NCI-H2081 treated with DMSO at 0.1 percent for 48 hours (cell line): Measurements from ENCODE around the gene GRB10.

Experiments
- DNase-seq: peaks from one replicate; lab custom pipeline; 2025; lab: John Stamatoyannopoulos, UW

GRB10 gene

DNA sequence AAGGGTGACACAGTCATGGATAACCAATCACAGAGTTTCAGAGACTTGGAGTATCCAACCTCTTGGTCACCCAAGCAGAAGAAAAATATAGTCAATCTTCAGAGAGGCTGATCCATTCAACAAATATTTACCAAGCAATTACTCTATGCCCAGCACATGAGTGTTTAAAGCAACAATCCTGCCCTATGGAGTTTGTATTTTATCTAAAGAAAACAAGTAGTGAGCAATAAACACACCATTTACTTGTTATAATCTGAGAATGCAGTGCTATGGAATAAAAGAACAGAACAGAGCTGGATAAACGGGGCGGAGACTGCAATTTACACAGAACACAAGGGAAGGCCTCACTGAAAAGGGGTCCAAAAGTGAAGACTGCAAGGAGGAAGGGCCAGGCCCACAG is 63.8 kb downstream of the GRB10 start:
- no peak for DNase-seq

DNA sequence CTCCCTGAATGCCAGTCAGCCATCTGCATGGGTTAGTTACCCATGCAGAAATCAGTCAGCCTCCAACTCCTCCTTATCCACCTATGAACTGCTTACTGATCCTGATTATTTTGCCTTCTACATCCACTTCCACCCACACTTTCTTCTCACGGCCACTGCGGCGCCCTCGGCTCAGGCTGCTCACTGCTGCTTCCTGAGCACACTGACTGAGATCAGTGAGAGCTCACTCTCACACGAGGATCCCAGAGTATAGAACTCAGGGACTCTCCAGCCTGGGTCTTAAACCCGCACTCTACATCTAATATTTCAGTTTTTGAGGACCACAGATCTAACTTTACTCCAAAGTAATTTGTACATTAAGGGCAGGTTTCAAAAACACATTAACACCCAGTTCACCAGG is 64.4 kb downstream of the GRB10 start:
- no peak for DNase-seq

DNA sequence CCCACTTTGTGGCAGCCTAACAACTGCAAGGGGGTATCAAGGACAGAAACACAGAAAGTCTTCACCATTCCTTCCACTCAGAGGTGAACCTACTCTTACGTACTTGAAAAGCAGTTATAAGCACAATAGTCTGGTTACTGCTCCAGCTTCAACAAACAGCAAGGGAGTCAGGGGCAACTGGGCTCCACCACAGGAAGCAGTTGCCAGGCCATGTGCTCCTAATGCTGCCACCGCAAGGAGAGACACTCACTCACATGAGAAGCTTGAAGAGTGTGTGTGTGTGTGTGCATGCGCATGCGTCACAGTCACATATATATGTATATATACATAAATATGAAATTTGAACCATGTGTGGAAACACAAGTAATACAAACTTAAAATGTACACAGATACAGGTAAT is 65.5 kb downstream of the GRB10 start:
- DNase-seq: no peak

DNA sequence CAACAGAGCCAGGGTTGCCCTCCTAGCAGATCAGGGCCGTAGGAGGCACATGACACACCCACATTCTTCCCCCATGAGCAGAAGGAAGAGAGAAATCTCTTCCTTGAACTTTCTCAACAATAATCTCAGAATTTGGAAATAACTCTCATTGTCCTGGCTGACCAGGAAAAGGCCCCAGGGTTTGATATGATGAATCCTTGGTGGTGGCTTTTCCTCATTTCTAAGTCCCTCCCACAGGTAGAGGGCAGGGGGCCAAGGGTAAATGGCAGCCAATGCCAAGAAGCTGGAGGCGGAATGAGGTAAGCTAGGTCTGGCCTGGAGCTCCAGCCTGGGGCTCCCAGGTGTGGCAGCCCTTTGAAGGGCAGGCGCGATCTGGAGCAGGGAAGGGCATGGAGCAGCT is 67.8 kb downstream of the GRB10 start:
- no peak for DNase-seq

DNA sequence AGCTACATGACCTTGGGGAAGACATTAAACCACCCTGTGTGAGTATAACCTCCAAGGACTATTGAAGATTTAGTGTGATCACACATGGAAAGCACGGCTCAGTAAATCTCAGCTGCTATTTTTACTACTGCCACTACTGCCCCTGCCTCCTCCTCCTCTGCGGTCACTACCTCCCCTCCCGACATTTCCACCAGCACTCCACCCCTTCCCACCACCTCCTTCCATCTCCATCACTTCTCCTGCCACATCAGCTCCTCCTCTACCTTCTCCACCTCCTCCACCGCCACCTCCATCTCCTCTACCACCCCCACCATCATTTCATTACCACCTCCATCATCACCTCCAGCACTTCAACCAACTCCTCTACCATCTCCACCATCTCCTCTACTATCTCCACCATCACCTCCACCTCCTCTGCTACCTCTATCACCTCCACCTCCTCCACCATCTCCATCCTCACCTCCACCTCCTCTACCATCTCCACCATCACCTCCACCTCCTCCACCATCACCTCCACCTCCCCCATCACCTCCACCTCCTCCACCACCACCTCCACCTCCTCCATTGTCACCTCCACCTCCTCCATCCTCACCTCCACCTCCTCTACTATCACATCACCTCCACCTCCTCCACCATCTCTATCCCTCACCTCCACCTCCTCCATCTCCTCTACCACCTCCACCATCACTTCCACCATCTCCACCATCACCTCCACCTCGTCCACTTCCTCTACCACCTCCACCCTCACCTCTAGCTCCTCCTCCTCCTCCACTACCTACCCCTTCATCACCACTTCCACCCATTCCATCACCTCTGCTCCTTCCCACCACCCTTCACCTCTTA is 69.4 kb downstream of the GRB10 start:
- DNase-seq: no peak

DNA sequence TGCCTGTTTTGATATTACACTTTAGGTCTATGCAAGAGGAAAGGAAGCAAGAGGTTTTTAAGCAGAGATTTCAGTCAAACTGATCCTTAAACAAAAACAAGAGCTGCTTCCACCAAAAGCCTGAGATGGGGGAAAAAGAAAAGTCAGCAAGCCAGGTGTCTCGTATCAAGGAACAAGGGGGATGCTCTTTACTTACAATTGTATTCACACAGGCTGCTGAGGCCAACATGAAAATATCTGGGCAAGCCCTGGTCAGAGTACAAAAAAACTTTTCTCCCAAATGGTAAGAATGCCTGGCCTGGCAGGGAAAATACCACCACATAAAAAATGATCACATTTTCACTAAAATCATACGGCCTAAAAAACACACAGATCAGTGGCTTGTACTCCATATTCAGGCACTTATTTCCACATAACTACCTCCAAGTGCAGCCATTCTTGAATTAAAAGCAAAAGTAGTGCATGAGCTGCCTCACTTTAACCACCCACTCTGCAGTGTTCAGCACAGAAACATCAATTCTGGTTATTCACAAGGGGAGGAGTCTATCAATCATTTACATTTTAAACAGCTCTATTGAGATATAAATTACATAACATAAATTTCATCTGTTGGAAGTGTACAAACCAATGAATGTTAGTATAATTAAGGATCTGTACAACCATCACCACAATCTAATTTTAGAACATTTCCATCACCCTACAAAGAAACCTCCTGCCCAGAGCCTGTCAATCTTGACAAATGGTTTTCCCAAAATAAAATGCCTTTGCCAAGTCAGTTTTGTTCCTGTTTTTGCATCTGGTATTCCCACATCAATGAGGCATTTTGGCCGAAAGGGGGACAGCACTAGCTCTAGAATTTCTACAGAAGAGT is 70.2 kb downstream of the GRB10 start:
- DNase-seq: no peak

DNA sequence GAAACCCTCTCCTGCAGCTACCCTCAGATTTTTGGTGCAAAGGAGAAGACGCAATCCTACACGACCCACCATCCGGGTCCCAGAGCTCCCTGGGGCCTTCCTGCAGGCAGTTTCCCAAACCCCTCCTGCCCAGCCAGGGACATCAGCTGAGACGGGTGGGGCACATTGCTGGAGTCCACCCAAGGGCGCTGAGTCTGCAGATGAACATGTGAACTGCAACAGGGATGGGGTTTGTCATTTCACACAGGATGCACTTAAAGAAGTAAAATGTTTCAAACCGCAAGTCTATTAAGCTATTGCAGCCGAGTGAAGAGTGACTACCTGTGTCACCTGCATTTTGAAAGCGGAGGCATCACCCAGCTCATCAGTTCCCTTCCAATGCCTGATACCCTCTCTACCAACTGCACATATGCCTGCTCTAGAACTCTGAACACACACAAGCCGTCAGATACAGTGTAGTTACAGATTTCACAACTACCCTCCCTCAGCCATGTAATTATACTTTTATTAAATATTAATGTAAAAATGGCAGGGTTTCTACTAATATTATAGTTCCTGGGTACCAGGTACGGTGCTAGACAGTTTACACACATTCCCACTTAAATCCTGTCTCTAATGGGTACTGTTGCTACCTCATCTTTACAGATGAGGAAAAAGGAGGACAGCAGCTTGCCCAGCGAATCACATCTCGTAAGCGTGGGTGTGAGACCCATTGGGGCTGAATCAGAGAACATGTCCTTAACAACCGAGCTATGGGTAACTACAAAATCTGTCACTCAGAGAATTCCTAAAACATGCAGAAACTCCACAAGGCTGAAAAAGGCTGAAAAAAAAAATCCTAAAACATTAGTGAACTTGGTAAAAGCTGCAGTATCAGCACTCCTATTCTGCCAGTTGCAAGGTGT is 71.2 kb downstream of the GRB10 start:
- DNase-seq: no peak

DNA sequence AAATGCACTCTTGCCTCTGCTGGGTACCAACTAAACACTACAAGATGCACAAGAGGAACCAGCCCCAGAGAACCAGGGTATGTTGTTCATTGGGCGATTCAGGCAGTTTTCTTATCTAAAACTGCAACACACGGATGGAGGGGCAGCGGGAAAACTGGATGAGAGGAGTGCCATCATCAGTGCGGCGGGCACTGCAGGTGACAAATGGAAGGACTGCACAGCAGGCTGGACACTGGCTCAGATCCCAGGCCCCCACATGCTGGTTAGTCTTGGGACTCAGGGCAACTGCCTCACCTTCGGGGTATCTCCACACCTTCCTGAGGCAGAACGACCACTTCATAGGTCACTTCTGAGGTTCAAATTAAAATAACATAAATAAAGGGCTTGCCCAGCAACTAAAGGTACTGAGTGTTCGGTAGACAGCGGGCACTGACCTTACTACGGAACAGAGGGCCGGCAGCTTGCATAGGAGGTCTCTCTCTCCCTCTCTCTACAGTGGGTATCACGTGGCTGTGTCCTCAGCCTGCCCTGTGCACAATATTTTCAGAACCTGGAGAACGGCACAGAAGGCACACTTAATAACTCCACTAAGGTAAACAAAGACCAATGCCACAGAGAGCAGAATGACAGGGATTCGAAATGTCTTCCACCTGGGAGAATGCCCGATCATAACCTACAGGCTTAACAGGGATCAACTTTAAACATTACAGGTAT is 72.1 kb downstream of the GRB10 start:
- no peak for DNase-seq

DNA sequence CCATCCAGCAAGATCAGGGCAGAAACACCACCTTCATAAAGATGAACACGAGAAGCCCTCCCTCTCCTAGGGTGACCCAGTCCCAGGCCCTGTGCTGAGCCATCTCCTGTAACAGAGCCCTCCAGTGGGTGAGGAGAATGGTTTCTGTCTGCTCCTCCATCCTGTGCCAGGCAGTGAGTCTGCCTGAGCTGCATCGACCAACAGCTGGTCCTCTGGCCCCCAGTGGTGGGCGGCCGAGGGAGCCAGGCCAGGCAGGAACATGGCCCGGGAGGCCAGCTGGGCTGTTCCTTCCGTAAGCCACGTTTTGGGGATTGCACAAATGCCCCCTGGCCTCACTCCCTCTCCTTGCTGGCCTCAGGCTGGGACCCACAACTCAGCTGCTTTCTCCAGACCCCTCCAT is 73.5 kb downstream of the GRB10 start:
- DNase-seq: no peak

DNA sequence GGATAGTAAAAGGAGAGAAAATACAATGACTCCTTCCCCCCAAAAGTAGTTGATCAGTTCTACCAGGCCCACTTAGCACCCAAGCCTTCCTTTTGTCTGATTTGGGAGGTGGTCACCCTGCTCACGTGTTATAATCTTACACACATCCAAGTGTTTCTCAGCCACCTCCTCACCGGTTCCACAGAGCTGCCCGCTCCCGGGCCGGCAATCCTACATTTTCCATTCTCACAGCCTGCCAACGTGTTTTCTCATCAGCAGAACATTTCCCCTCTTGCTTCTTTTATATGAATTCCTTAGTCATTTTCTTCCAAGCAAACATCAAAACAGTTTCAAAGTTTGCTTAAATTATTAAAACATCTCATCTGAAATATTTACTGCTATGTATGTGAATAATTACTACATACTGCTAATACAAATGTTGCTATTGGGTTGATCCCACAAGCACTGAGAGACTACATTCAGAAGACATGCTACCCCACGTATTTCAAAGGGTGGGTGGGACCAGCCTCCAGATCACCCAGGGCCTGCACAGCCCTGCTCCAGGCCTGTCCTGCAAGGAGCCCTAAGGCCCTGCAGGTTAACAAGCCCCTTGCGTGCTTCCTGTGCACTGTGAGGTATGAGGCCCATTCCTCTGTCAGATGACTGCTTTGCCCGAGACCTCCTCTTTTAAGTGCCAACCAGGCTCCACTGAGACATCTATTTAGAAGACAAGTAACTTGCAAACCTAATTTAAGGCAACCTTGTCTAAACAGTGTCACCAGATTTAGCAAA is 75.3 kb downstream of the GRB10 start:
- no peak for DNase-seq

DNA sequence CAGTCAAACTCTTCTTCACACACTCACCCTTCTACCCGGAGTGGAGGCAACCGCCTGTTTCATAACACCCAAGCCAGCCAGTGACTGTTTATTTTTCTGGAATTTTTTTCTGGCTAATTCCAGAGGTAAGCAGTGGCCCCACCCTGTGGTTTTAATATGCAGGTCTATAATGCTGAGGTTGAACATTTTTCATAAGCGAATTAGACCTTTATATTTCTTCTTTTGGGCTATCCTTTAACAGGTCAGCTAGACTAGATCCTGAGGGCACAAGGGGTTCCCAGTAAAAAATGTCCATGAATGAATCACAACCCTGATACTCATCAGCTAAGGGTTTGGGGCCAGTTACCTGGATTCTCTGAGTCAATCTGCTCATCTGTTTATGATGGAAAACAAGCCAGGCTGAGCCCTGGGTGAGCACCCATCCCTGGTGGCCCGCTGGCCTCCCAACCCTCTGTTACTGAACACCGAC is 76.2 kb downstream of the GRB10 start:
- no peak for DNase-seq

DNA sequence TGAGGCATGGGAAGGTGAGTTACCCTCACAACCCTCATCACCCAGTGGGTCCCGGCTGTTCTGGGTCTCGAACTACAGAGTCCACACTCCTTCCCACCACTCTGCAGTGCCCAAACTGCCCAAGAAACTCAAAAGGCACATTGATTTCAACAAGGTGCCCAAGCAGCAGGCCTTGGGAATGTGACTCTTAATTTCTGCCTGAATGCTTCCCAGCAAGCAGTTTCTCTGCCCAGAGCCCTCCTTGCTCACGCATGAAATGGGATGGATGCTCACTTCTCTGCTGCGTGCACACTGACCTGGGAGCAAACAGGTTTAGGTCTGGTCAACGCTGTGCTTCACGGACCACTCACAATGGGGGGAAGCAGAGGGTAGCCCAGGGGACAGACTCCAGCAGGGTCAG is 77.9 kb downstream of the GRB10 start:
- no peak for DNase-seq

DNA sequence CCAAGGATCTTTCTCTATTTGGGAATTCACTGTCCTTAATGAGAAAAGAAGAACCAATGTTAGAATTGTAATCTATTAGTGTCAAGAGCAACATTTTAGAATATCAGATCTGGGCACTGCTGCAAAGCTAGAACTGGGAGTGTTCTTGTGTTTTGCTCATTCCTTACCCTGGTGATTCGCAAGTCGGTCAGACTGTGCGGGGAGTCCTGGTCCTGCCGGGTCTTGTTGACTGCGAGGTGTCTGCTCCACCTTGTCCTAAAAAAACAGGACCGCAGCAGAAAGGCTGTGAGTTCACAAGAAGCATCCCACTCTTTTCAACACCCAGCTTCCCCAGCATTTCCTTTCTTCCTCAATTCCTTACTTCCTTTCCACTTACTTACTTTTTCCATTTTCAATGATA is 79.0 kb downstream of the GRB10 start:
- no peak for DNase-seq

DNA sequence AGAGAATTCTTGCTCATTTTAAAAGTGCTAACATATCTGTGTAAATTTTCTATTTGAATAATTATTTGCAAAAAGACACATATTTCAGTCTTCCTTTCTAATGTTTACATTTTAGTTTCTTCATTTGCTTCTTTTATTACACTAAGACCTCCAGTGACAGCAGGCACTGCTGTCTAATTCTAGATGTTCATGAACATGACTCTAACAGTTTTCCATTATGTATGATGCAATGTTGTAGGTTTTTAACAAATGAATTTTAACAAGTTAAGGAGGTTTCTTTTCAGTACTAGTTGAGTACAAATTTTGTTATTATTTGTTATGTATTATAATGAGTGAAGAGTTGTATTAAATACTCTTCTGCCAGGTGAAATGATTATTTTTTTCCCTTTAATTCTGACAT is 83.6 kb downstream of the GRB10 start:
- DNase-seq: no peak

DNA sequence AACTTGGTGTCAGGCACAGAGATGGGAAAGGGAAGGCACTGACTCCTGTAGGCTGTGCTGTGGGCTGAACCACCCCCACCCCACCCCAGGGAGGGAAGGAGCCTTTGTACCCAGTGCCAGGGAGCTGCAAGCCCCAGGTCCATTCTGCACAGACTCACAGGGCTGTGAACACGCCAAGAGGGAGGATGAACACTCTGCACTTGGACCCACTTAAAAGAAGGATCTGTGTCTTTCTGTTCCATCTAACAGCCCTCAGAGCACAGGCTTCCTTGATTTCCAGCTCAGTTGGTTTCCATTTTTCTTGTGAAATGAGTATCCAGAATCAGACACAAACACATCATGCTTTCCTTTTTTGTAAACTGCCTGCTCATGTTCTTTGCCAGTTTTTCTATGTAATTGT is 84.9 kb downstream of the GRB10 start:
- no peak for DNase-seq

DNA sequence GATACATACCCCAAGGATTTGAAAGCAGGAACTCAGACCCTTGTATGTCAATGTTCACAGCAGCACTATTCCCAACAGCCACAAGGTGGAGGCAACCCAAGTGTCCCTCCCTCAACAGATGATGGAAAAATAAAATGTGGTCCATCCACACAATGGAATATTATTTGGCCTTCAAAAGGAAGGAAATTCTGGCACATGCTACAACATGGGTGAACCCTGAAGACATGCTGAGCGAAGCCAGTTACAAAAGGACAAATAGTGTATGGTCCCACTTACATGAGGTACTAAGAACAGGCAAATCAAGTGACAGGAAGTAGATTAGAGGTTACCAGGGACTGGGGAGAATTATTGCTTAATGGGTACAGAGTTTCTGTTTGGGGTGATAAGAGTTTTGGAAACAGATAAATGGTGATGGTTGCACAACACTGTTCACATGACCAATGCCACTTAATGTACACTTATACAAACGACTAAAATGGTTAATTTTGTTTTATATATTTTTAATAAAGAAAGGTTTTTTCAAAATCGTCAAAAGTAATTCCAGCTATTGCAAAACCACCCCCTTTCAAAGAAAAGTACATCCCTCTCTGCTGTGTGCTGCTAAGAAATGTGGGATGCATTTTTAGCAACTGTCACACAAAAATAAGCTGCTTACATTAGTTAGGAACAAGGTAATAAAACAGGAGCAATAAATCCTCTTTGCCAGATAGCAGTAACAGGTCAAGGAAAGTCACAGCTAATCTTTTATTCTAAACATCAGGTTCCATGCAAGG is 85.7 kb downstream of the GRB10 start:
- DNase-seq: no peak

DNA sequence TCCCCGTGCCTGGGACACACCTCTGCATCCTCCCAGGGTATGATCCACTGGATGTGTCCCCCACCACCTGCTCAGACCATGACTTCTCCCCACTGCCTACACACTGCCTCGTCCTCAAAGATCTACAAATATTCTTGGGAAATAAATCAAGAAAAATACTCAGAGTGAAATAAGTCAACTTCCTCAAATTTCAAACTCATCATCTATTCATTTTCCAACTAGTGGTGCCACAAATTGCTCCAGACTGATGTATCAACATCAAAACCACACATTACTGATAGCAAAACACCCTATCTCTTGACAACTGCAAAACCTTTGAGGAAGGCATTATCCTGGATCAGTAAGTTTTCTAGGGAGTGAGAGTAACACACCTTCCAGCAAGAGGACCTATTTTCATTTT is 87.7 kb downstream of the GRB10 start:
- no peak for DNase-seq

DNA sequence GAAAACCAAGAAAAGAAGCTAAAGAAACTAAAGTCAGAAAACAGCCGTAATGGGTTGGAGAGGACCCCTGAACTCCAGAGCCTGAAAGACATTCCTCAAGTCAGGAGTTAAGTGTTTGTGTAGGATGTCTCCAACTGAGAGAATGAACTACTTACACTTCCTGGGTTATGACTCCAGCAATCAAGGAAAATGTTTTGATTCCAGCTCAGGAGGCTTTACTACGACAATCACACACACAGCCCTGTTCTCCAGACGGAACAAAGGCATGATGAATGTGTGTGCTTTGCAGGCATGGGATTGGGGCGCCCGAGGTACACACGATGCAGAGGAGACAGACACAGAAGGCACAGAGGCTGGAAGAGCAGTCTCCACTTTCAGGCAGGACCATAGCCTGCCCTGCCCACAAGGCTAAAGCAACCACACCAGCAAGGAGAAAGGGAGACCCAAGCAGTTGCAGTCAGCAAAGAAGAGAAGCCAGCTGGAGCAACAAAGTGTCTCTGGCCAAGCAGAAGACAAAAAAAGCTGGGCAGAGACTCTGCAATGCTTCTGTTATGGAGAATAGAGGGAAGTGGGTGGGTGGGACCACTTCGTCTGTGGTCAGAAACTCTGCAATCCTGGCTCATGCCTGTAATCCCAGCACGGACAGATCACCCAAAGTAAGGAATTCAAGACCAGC is 89.1 kb downstream of the GRB10 start:
- DNase-seq: no peak

DNA sequence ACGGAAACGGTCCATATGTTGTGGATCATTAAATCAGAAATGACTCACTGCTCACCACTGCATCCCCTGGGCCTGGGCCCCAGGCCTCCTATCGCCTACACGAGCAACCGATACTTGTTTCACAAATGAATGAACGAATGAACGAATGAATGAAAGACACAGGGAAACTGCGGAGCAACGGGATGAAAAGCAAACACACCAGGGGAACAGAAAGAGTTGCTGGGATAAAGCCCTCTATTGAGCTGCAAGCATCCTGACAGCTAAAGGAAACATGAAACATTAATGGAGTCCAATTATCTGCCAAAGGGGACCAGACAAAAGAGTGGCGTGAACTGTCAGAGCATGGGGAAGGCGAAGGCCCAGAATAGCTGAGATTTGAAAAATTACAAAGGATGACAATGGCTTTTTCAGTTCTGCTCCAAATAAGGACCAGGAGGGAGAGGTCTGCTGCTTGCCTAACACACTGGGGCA is 92.1 kb downstream of the GRB10 start:
- DNase-seq: no peak
